Superior temporal gyrus (tissue), 1 donor: ENCODE results near the gene DOHH.

ENCODE experiments used
- DNase-seq: peaks from one replicate; pipeline ENCODE4 v3.0.0-alpha.2; 2016; ENCODE audit errors: extremely low spot score

DOHH gene, protein sequence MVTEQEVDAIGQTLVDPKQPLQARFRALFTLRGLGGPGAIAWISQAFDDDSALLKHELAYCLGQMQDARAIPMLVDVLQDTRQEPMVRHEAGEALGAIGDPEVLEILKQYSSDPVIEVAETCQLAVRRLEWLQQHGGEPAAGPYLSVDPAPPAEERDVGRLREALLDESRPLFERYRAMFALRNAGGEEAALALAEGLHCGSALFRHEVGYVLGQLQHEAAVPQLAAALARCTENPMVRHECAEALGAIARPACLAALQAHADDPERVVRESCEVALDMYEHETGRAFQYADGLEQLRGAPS

DNA sequence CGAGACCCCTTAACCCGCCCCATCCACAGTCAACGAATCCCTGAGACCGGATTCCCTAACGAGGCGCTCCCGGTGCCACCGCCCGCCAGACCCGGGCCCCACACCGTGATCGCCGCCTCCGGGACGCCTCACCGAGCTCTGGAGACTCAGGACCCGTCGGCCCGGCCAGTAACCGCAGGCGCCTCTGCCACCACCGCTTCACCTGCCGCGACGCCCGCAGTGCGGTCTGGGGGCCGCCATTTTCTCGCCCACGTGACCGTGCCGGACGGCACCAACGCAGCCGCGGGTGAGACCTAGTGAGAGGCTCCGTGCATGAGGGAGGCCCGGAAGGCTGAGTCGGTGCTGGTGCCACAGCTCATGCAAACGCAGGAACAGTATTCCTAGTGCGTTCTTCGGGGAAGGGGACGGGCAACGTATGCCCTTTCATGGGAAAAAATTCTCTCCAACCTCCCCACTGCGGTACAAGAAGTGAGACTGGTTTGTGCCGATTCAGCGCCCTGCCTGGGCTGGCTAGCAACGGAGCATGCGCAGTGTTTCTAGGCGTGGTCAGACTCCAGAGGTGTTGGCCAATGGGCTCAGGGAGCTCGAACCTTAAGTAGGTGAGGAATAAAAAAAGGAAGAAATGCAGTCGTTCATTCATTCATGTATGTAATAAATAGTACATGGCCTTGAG lies at the start of gene DOHH:
TSS of gene DOHH (minus strand) at position 246 of the 673 bp plus-strand sequence. CDS start 3,860 bp downstream, outside the sequence.
- DNase-seq = peak; percentile 99

DNA sequence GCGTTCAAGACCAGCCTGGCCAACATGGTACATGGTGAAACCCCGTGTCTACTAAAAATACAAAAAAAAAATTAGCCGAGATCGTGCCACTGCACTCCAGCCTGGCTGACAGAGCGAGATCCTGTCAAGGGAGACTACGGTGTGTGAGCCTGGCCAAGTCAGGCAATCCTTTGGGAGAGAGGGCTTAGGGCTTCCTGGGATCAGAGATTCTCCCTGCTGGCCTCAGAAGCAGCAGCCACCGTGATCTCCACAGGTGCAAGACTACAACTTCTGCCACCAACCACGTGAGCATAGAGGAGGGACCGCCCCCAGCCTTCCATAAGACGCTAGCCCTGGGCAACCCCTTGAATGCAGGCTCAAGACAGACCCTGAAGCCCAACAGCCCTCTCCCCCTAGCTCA lies 49.3 kb upstream of the DOHH start:
- DNase-seq = no peak

DNA sequence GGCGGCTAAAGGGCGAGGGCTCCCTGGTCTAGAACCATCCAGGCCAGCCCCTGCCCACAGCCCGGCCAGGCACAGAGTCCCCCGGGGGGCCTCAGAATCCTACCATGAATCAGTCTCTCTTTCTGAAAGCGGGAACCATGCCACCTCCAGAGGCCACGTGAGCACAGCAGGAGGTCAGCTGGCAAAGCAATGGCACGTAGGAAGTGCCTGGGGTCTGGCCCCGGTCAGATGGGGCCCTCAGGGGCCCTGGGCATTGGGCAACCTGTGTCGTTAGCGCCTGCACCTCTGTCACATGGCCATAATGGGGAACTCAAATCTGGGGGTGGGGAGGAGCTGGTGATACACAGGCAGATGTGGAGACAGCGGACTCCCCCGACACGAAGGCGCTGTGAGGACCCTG lies 48.1 kb upstream of the DOHH start:
- DNase-seq = peak; percentile 79

DNA sequence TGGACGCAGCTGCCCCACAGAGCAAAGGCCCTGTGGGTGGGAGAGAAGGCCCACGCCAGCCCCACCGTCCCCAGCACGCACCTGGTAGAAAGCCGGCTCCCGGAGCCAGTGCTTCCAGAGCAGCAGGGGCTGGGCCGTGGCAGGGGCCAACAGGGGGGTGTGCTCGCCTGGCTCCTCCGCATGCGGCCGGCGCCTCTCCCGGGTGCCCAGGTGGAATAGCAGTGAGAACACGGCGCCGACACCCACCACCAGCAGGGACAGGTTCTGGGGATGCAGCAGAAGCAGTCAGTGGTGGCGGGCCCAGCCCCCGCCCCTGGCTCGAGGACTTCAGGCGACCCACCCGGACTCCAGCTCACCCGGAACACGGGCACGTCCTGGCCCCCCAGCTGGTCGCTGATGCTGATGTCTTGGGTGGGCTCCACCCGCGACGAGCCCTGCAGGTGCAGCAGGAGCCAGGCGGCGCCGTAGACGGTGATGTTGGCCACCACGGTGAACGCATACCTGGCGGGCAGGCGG lies 47.4 kb upstream of the DOHH start:
- DNase-seq = no peak

DNA sequence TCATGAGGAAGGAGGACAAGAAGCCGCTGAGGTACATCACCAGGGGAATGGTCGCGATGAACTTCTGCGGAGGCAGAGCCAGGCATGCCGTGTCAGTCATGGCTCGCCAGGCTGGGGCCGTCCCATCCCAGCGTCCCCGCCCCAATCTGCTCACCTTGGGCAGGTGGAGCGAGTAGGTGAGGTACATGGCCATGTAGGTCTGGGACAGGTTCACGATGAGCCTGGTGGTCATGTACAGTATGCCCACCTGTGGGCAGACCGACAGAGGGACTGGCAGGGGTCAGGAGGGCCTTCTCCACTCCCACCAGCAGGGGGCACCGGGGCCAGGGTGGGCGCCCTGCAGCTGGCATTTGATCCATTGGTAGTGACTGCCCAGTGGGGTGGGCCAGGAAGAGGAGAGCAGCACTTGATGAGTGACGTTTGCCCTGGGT lies 46.8 kb upstream of the DOHH start:
- DNase-seq = no peak

DNA sequence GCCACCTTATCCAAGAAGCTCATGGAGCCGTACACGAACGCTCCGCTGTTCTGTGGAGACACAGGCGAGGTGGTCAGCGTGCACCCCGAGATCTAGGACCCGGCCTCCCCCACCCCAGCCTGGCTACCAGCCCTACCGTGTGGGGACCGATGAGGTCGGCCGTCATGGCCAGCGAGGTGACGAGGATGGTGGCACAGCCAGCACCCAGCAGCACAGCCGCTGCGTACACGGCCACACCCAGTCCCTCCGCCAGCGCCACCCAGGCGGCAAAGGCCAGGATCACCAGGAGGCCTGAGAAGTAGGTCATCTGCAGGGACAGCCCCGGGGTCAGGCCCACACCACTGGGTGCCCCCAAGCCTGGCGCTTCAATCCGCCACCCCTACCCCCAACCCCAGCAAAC lies 45.6 kb upstream of the DOHH start:
- no peak for DNase-seq

DNA sequence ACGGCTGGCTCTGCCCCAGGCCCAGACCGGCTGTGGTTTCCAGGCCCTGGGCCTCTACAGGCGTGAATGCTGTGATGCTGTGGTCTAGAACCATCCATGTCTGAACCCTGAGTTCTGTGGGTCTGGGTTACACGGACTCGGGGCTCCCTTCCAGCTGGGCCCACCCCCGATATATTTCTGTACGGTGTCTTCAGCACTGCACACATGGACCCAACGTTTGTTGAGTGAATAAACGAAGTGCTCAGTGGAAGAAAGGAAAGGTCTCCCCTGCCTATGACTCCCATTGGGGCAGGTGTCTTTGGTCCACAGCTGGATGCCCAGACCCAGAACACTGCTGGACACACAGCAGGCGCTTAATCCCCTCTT lies 45.2 kb upstream of the DOHH start:
- DNase-seq = no peak

DNA sequence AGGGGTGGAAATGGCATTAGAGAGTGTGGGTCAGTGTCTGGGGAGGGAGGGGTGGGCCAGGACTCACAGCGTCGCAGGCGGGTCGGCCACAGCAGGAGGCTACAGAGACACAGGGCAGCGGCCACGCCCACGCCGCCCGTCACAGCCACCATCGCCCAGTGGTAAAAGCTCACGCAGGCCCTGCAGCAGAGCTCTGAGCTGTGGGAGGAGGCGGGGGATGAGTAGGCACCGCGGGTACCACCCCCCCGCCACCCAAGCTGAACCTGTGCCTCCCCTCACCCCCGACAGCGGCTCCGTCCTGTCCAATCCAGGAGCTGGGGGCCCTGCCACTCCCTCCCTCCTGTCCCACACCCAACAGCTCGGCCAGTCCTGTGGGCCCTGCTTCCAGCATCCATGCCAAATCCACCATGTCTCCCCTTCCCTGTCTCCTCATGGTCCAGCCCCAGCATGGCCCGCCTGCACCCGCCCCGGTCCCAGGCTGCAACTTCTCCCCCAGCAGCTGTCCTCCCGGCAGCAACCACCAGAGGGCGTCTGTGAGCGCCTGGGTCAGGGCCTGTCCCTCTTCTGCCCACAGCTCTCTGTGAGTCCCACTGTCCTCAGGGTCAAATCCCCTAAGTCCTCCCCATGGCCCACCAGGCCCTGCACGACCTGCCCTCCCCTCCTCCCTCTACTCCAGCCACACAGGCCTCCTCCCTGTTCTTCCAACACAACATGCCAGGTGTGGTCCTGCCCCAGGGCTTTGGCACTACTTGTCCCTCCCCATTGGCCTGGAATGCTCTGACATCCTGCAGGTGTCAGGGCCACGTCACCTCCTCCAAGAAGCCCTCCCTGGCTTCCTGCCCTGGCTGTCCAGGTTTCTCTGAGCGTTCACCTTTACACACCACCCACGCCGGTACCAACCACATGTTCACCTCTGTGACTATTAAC lies 44.5 kb upstream of the DOHH start:
- DNase-seq = peak; percentile 87

DNA sequence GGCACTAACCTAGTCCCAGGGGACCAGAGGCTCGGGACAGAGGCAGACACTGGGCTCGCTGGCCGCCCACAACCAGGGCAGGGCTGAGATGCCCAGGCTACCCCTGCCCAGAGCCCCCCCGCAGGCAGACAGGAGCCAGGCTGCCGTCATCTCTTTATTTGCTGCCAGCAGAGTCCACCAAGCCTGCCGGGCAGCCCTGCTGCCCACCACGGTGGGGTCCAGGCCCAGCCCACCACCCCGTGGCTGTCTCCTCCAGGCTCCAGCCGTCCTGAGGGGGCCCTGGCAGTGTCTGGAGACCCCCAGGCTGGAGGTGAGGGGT lies 43.5 kb upstream of the DOHH start:
- no peak for DNase-seq

DNA sequence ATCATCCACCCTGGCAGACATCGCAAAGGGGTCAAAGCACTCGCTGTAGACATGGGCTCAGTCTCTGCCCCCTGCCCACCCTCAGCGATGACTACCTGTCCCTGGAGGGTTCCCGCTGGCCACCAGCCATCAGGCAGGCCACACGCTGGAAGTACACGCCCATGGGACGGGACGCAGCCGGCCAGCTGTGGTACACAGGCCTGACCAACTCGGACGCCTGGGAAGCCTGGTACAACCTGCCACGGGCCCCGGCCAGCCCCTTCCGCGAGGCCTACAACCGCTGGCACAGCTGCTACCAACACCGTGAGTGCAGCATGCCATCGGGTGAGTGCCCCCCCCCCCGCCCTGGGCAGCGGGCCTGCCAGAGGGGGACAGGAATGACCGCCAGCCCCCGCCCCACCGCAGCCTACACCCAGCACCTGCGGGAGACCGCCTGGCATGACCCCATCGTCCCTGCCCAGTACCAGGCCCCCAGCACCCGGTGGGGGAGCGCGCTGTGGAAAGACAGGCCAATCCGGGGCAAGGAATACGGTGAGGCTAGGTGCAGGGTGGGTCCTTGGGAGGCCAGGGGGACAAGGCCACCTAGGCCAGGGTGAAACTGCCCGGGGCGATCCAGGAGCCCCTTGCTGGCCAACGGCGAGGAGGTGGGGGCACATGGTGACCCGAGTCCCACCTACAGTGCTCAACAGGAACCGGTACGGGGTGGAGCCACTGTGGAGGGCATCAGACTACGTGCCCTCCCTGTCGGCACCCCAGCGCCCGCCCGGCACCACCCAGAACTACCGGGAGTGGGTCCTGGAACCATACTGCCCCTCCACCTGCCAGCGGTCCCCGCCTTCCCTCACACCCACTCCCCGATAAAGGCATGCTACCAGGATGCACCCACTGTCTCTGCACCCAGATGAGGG lies 42.9 kb upstream of the DOHH start:
- DNase-seq = peak; percentile 36

DNA sequence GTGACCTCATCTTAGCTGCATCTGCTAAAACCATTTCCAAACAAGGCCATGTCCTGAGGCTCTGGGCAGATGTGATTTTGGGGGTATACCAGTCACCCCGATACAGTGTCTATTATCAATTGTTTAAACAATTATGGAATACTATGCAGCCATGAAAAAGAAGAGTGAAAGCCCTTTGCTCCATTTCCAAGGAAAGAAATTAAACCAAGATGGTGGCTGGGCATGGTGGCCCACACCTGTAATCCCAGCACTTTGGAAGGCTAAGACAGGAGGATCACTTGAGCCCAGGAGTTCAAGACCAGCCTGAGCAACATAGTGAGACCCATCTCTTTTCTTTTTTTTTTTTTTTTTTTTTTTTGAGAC lies 39.3 kb upstream of the DOHH start:
- DNase-seq = no peak

DNA sequence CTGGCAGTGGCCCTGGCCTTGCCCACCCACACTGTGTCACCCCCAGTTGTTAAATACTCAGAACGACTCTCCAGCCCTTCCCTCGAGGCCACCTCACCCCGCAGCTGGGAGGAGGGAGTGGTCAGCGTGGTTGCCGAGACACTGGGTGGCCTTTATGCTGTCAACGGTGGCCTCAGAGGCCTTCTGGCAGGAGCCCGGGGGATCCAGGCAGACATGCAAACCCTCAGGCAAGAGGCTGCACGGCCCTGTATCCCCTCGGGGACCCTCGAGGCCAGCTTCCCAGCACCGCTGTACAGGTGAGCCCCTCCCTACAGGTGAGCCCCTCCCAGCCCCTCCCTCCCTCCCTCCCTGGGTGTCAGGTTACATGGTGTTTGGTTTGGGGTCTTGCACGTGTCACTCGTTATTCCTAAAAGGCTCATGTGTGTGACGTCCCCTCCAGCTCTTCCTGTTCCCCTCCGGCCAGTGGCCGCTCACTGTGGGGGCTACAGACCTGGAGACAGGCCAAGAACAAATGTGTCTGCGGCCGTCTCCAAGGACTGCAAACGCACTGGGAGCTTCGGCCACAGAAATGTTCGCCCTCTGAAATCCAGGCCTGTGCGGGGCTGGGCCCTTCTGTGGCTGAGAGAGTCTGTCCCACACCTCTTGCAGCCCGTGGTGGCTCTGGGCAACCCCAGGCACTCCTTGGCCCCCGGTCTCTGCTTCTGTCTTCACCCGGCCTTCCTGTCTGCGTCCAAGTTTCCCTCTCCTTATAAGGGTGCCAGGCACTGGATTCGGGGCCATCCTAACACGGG lies 38.7 kb upstream of the DOHH start, which contains the start of gene TEKTIP1:
TSS of gene TEKTIP1 (plus strand) at position 210 of the 791 bp plus-strand sequence. CDS start at position 214, 4 bp downstream.
- DNase-seq = peak; percentile 18

DNA sequence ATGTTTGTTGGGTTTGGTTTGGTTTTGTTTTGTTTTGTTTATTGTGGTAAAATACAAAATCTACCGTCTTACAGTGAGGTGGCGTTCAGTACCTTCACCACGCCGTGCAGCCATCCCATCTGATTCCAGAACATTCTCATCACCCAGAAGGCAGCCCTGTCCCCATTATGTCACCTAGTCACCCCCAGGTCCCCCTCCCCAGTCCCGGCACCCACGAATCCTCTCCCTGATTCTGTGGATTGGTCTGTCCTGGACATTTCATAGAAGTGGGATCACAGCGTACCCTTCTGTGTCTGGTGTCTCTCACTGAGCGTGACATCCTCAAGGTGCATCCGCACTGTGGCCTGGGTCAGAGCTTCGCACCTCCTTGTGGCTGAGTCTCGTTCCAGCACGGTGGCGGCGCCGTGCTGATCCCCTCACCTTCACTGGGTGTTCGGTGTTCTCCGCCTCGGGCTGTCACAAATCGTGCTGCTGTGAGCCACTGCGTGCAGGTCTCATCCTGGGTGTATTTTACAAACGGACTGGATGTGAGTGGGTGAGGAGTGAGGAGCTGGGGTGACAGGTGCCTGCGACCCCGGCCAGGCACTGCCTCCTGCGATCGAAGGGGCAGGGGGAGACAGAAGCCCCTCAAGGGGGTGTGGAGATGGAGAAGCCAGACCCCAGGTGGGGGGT lies 37.9 kb upstream of the DOHH start:
- no peak for DNase-seq

DNA sequence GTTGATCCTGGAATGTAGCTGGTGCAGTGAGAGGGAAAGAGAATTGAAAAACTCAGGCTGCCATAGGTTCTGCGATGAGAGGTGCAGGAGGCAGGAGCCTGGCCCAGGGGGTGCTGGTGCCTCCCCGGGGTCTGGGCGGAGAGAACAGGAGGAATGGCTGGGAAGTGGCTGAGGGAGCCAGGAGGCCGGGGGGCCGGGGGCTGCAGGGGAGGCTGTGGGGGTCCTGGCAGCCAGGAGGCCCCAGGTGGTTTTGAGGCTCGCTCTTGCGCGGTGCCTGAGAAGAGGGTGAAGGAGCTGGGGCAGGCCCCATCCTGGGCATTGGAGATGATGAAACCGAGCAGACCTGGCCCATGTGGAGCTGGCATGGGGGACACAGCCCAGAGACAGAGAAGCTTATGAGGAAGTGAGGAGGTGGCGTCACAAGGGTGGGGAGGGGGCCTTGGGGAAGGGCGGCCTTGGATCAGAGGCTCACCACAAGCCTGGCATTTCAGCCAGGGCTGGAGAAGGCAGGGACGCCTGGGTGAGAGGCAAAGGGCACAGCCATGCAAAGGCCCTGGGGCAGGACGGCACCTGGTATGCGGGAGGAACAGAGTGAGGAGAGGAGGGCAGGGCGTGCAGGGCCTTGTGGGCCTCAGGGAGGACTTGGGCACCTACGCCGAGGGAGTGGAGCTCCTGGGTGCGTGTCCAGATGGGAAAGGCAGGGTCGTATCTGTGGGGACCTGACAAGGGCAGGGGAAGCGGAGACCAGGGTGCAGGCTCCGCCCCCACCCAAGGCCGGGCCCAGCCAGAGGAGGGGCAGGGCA lies 37.2 kb upstream of the DOHH start:
- DNase-seq = no peak

DNA sequence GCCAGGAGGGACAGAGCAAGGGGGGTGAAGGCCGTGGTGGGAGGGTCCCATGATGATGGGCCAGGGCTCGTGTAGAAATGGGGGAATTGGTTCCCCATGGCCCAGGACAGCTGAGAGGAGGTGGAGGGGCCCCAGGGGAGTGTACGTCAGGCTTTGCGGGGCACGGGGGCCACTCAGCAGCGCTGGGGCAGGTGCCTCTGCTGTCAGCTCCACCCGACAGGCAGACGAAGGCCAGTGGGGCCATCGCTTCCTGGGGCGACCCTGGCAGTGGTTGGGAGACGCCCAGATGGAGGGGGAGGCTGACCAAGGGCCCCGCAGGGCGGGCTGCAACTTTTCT lies 36.6 kb upstream of the DOHH start:
- no peak for DNase-seq

DNA sequence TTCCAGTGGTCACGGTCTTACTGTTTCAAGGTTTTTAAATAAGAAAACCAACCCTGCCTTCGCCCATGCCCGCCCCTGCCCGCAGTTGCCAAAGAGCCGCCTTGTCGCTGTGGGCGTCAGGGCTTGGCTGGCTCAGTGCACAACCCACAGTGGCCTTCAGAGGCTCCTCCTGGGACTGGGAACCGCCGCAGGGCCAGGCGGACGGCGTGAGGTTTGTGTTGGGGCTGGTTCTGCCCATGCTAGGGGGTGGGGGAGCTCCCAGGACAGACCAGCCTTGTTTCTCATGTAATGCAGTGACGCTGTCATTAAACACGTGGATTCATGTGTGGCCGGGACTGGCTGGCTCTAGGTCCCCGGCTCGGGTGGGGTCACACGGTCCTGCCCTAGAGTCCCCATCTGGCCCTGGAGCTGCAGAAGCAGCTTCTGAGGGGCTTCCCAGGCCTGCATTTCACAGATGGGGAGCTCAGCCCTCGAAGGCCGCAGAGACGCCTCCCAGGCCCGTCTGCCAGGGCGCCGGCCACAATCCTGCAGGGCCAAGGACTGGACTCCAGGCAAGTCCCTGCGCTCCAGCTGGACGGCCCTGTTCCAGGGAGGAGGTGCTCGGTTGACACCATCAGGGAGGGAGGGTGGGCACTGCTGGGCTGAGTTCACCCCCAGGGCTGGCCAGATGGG lies 36.1 kb upstream of the DOHH start:
- peak; percentile 79 for DNase-seq

DNA sequence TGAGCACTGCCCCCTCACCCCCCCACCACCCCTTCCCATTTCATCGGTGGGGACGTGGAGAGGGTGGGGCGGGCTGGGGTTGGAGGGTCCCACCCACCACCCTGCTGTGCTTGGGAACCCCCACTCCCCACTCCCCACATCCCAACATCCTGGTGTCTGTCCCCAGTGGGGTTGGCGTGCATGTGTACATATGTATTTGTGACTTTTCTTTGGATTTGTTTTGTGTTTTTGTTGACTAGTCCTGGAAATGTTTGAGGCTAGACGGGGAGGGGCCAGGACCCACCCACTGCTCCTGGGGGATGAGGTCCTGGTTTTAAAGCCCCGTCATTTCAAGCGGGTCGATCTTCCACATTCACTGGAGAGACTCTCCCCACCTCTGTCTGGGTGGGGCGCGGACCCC lies 35.5 kb upstream of the DOHH start:
- no peak for DNase-seq

DNA sequence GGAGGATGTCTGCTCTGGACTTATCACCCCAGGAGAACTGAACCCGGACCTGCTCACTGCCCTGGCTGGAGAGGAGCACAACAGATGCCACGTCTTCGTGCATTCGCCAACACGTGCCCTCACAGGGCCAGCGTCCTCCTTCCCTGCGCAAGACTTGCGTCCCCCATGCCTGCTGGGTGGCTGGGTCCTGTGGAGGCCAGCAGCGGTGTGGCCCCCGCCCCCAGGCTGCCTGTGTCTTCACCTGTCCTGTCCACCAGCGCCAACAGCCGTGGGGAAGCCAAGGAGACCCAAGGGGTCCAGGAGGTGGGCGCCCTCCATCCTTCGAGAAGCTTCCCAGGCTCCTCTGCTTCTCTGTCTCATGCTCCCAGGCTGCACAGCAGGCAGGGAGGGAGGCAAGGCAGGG lies 35.1 kb upstream of the DOHH start:
- no peak for DNase-seq

DNA sequence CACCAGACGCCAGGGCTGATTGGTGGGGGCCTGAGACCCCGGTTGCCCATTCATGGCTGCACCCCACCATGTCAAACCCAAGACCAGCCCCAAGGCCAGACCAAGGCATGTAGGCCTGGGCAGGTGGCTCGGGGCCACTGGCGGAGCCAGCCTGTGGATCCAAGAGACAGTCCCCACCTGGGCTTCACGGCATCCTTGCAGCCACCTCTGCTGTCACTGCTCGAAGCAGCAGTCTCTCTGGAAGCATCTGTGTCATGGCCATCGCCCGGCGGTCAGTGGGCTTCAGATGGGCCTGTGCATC lies 34.7 kb upstream of the DOHH start:
- no peak for DNase-seq
